ENCODE measurements around the gene MRPL21. TPM values are rescaled to one million over a fixed set of nuclear protein-coding genes. Genes with fewer than 3 reads are reported as not detected.

Gene MRPL21
- total and polyA plus RNA-seq, 2 experiments from 2014 or later = 62.4 to 232 TPM

GRCh38 chr11:68910965-68911364 is 7.3 kb upstream of the MRPL21 start (continued):
- no peak for TF ChIP-seq ZNF462 (CRISPR knock-in tag; IDR thresholded peaks at IDR 0.05)
- TF ChIP-seq POLR2AphosphoS5 (IDR thresholded peaks at IDR 0.05; ENCODE audit: low read depth) = no peak
- TF ChIP-seq CTCF (conservative IDR thresholded peaks at IDR 0.05; ENCODE audit: low read depth in 2 of 2) = no peak
- no peak for TF ChIP-seq ETS1 (IDR thresholded peaks at IDR 0.05)
- TF ChIP-seq CREB1 (CRISPR knock-in tag; IDR thresholded peaks at IDR 0.05; ENCODE audit: low read depth) = no peak

GRCh38 chr11:68908273-68908672 is 4.6 kb upstream of the MRPL21 start:
- no peak overlapping the region for H3K27ac ChIP-seq (ENCODE audit: low read depth)
- no peak overlapping the region for H3K4me2 ChIP-seq
- no peak overlapping the region for H3K4me3 ChIP-seq
- no peak overlapping the region for H3K27ac Mint-ChIP-seq
- H3K4me3 Mint-ChIP-seq = no peak overlapping the region
- peaks cover 4% of the 10 kb centered on the region; the same call in 1 of the 2 replicates for H3K4me1 ChIP-seq (ENCODE audit: insufficient read depth)
- peaks cover 48% of the 10 kb centered on the region for H3K36me3 Mint-ChIP-seq (ENCODE audit: low read depth)
- ATAC-seq = no peak
- no peaks in the 10 kb centered on the region for H4K20me1 ChIP-seq (replicated peaks; ENCODE audit: insufficient read depth)
- no peak for DNase-seq (ENCODE audit: low spot score)
- 0 out of 2 replicates have a peak, but pooled peaks cover 3% of the 10 kb centered on the region for H3F3A ChIP-seq (replicated peaks; ENCODE audit: low read depth)
- H3K36me3 ChIP-seq (ENCODE audit: insufficient read depth) = peaks cover 9% of the 10 kb centered on the region; the same call in 1 of the 2 replicates
- no peaks in the 10 kb centered on the region for H3K9me2 ChIP-seq (ENCODE audit: insufficient read depth)
- no peaks in the 10 kb centered on the region for H3K9me3 Mint-ChIP-seq
- H3K27me3 ChIP-seq (ENCODE audit: insufficient read depth) = no peaks in the 10 kb centered on the region
- H3K27me3 Mint-ChIP-seq (ENCODE audit: insufficient read depth, low read depth, poor library complexity) = peaks cover 8% of the 10 kb centered on the region
- peaks cover 13% of the 10 kb centered on the region for H3K4me1 Mint-ChIP-seq
- H3K79me2 ChIP-seq (replicated peaks; ENCODE audit: insufficient read depth) = peaks cover 29% of the 10 kb centered on the region
- no peak overlapping the region for H2AFZ ChIP-seq
- TF ChIP-seq REST (IDR thresholded peaks at IDR 0.05; ENCODE audit: unreplicated experiment) = no peak
- TF ChIP-seq CTCF (conservative IDR thresholded peaks at IDR 0.05; ENCODE audit: low read depth in 2 of 2) = no peak
- TF ChIP-seq NANOG (IDR thresholded peaks at IDR 0.05; ENCODE audit: borderline replicate concordance) = no peak
- TF ChIP-seq EZH2phosphoT487 (IDR thresholded peaks at IDR 0.05; ENCODE audit: unreplicated experiment) = no peak
- TF ChIP-seq JUNB (IDR thresholded peaks at IDR 0.05; ENCODE audit: unreplicated experiment) = no peak
- no peak for TF ChIP-seq POLR2AphosphoS5 (IDR thresholded peaks at IDR 0.05; ENCODE audit: low read depth)

Data from GM23338 (cell line).